NK-92 (cell line): ENCODE measurements around the gene FLRT3.

ENCODE experiments used
- DNase-seq: peaks from one replicate; lab custom pipeline; 2025; ENCODE audit not compliant: unreplicated experiment; lab: John Stamatoyannopoulos, UW

FLRT3 gene

GRCh38 chr20:14331646-14332045 lies 5.8 kb downstream of the FLRT3 start:
- DNase-seq, result no peak

DNA sequence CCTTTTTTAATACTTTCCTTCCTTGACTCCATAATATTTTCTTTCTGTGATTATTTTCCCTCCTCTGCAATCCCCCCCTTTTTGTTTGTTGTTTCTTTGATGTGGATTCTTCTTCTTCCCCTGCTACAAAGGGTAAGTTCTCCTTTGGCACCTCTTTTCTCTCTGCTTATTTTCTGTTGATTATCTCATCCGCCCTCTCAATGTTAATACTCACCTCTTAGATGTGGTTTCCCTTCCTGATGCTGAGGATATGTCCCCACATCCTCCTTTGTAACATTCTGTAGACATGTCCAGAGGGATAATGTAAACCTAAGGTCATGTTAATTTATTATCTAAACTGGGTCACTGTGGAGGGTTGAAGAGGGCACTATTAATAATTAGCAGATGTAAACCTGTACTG lies 17.7 kb downstream of the FLRT3 start:
- DNase-seq, result no peak

DNA sequence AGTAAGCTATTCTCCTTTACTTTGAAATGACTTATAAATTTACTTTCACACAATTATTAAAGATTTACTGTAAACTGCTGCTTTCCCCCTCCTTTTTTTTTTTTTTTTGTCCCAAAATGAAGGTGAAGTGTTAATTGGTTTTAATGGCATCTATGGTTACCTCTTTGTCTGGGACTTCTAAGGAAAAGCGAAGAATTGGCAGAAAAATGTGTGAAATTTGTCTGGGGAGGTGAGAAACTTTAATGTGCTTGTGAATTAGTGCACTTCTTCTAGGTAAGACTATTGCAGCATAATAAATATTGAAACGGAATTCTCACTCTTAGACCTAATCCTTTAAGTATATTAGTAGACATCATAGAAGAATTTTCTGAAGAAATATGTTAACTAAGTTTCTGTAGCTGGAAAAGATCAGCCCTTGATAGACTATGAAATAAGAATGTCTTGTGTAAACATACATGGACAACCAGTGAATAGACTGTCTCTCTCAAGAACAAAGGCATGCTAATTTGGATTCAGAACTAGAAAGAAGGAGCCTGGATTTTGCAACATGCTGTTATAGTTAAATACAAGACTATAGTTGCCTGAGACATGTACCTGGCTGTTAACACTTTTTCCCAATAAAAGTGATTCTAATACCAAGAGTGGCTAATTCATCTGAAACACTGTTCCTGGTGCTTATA lies 23.9 kb downstream of the FLRT3 start:
- no peak for DNase-seq

DNA sequence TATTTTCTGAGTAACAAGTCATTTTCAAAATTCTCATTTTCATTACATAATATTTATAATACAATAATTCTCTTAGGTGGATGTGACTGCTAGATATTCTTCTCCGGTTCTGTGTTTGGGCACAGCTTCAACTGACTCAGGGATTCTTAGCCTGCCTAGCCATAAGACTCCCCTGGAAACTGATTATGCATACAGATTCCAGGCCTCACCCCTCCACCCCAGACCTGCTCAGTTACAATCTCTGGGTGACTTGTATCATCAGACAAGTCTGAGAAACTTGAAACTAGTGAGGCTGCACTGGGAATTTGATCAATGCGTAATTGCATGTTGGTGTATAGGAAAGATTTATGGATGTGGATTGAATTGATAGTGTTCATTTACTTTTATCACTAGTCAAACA lies 25.4 kb downstream of the FLRT3 start:
- no peak for DNase-seq

GRCh38 chr20:14310977-14311627 lies 26.3 kb downstream of the FLRT3 start:
- no peak for DNase-seq

DNA sequence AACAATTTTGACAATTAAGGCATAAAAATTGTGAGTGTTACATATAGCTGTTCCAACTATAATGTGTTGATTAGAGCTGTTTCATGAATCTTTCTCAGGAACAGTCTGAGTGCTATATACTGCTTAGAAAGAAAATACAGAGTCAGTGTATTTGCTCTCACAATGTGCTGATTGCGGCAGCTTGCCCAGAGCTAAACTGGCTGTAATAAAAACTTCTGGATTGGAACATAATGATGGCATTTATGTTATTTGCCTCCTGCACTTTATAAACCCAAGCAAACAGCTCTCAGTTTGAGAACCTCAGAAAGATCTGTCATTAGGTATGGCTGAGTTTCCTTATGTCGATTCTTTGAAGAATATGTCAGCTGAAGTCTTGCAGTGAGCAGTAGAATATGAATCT lies 29.5 kb downstream of the FLRT3 start:
- DNase-seq, result no peak

DNA sequence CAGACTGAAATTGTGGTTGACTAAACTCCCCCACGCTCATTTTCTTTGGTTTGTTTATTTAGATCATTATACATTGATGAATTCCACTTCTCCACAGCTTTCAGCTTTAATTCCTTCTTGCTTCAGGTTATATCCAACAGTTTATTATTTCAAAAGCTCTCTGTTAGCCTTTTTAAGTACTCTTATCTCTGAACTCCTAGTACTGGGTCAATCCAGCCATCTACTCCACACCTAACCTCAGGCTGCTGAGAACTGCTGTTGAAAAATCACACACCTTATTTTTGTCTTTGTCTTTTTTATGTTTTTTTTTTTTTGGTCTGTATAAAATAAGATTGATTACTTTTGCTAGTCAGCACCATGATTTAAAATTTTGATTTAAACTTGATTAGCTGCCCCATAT lies 32.9 kb downstream of the FLRT3 start:
- DNase-seq, result no peak

DNA sequence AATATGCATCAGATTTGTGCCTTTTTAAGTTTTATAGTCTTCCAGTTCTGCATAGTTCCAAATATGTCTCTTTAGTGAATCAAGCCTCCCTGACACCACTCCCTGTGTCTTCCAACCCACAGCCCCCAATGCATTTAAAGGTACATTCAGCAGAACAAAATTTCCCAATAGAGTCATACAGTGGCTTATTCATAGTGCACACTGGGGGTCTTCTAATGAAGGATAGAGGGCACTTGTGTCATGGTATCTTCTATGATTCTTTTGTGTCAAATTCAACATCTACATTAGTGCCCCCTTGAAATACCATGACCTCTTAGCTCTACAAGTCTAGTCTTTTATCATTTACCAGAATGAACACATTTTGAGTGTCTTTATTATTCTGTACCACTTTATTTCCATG lies 33.8 kb downstream of the FLRT3 start:
- DNase-seq, result no peak

DNA sequence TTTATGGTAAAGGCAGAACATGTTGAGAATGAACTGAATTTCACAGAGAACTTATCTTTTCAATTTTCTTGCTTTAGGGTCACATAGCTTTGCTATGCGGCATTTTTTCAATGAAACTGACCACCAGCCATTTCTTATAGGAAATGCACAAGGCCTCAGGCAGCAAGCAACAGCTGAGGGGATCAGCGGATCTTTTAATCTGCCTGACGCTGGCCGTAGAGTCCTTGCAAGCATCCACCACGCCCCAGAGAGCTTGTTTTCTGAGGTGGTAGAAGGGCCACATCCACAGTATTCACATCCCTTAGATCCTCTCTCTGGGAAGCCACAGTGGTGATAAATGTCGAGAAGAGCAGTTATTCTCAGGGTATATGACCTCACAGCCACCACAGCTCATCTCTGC lies 34.3 kb downstream of the FLRT3 start:
- no peak for DNase-seq

GRCh38 chr20:14299831-14300230 lies 37.6 kb downstream of the FLRT3 start:
- DNase-seq, result no peak

DNA sequence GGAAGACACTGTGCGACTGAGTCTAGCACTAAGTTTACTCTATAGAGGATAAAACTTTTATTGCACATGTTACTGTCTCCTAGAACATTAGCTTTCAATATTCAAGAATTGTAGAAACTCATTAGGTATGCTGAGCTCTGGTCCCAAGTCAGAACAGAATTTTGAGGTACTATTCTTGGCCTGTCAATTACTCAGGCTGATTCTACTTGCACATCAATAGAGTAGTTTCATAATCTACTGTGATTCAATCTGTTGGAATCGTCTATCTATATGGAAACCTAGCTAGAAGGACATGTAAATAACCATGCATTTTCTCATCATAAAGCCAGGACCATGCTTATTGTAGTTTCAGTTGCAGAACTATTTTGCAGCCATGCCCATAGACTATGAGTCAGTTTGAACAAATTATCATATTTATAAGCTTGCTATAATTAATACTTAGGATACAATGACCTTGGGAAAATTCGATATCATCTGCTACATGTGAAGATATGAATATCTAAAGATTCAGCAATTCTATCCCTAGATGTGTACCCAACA lies 41.6 kb downstream of the FLRT3 start:
- no peak for DNase-seq

DNA sequence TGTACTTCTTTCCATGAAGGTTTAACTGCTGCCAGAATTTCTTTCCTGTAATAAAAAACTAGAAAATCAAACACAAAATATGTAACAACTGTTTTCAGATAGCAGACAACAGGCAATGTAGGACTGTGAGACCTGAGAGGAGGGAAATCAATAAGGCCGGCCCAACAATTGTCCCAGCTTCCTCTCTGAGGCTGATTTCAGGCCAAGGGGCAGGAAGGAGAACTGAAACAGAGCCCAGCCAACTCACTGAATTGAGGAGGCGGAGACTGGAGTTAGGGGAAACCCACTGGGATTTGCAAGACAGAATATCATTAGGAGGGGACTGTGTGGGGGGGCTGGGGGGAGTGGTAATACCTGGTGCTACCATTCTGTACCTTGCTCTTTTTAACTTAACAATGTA lies 42.2 kb downstream of the FLRT3 start:
- DNase-seq, result no peak

DNA sequence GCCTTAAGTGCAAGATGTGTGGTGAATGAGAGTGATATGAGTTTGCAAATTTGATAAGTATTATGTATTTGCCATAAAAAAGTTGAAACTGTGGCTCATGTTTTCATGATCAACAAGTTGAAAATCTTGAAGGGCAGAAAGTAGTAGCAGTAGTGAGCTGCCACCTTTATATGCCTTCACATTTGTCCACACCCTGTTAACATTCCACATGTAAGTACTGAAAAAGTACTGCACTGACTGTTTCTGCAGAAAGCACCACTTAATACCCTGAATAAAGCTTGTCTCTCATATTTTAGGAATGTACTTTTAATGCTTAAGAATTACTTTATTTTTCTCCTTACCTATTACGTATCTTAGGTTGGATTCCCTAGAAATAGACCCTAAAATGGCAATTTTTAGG lies 45.9 kb downstream of the FLRT3 start:
- DNase-seq, result no peak

DNA sequence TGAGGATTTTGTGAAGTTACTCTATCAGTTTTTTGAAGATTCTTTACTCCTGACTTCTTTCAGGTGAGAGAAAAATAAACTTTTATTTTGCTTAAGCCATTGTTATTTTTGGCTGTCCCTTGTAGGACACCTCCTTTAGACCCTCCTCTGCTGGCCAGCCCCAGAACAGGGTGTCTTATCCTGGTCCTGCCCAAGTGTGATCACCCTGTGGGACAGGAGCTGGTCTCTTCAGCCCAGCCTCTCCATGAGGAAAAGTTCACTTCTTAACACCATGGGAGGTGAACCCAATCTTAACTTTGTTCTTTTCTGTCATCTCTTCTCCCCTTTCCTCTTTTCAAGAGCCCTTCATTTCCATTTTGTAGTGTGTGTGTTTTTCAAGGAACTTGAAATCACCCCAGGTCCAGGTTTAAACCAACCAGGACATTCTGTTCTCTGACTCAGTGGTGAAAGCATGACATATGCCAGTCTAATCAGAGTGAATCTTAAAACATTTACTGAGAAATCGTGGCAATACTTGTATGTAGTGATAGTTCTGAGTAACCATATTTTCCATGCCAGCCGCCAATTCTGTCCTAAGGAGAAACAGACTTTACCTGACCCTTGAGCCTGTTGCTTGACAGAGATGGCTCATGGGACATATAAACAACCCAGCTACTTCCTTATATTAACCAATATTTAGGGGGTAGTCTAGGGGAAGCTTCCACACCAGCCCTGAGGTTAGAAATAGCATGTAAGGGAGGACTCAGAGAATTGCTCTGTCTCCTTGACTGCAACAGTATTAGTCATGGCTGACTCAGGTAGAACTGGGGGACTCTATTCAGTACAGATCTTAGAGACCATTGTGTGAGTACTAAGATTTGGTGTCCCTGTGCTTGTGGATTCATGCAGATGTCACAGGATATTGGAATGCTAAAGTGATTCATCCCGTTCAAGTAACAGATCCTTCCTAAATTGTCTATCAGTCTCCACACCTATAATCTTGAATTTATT lies 48.8 kb downstream of the FLRT3 start:
- no peak for DNase-seq

GRCh38 chr20:14284443-14284842 lies 53.0 kb downstream of the FLRT3 start:
- no peak for DNase-seq

- DNase-seq, result no peak
These were observed 55.3 kb downstream of the FLRT3 start for GRCh38 chr20:14282140-14282539.
